Astrocyte (in vitro differentiated cells and primary cell): ENCODE data around the gene SMARCD1. TPM values are rescaled to one million over a fixed set of nuclear protein-coding genes. Genes with fewer than 3 reads are reported as not detected.

ENCODE experiments used
- DNase-seq: peaks from one replicate; pipeline ENCODE4 v3.0.0-alpha.2; 2010; ENCODE audit warnings: low read depth
- FAIRE-seq: peaks from 2 replicates; lab custom pipeline; 2011; peaks lifted over from hg19 to GRCh38; lab: Jason Lieb, UNC
- H2AFZ ChIP-seq: 2 replicates; pipeline ENCODE4 v1.6.0; 2012; ENCODE audit warnings: low read depth, low read length, inconsistent platforms
- H3K27ac ChIP-seq: 2 replicates; pipeline ENCODE4 v1.5.1; 2011; ENCODE audit warnings: low read depth, low read length, inconsistent platforms
- H3K27me3 ChIP-seq: 2 replicates; pipeline ENCODE4 v1.6.0; 2011; ENCODE audit warnings: low read length, inconsistent platforms; ENCODE audit not compliant: insufficient read depth
- H3K36me3 ChIP-seq: 2 replicates; pipeline ENCODE4 v1.5.1; 2011; ENCODE audit warnings: low read length, inconsistent platforms; ENCODE audit not compliant: insufficient read depth
- H3K4me1 ChIP-seq: 2 replicates; pipeline ENCODE4 v1.5.1; 2011; ENCODE audit warnings: low read length, inconsistent platforms; ENCODE audit not compliant: insufficient read depth
- H3K4me2 ChIP-seq: 2 replicates; pipeline ENCODE4 v1.6.0; 2012; ENCODE audit warnings: low read length, inconsistent platforms
- H3K4me3 ChIP-seq: 2 replicates; pipeline ENCODE4 v1.5.1; 2011; ENCODE audit warnings: low read depth, mild to moderate bottlenecking, low read length, inconsistent platforms; ENCODE audit not compliant: insufficient read depth
- H3K79me2 ChIP-seq: 2 replicates; pipeline ENCODE4 v1.6.0; 2012; ENCODE audit warnings: mild to moderate bottlenecking, low read length, inconsistent platforms; ENCODE audit not compliant: insufficient read depth
- H3K9ac ChIP-seq: 2 replicates; pipeline ENCODE4 v1.6.0; 2012; ENCODE audit warnings: mild to moderate bottlenecking, low read length, inconsistent platforms
- H3K9me3 ChIP-seq: 2 replicates; pipeline ENCODE4 v1.5.1; 2012; ENCODE audit warnings: low read depth, mild to moderate bottlenecking, low read length, inconsistent platforms; ENCODE audit not compliant: insufficient read depth
- H4K20me1 ChIP-seq: 2 replicates; pipeline ENCODE4 v1.6.0; 2012; ENCODE audit warnings: low read length, inconsistent platforms; ENCODE audit not compliant: insufficient read depth
- H3K27ac Mint-ChIP-seq: one replicate; pipeline ENCODE4 v1.8.0; 2021; ENCODE audit warnings: mild to moderate bottlenecking, mixed read lengths; ENCODE audit not compliant: unreplicated experiment
- H3K27me3 Mint-ChIP-seq: one replicate; pipeline ENCODE4 v1.8.0; 2021; ENCODE audit warnings: low read depth, mixed read lengths; ENCODE audit not compliant: unreplicated experiment
- H3K36me3 Mint-ChIP-seq: one replicate; pipeline ENCODE4 v1.8.0; 2021; ENCODE audit warnings: low read depth, mixed read lengths; ENCODE audit not compliant: unreplicated experiment
- H3K4me1 Mint-ChIP-seq: one replicate; pipeline ENCODE4 v1.8.0; 2021; ENCODE audit warnings: low read depth, mixed read lengths; ENCODE audit not compliant: unreplicated experiment
- H3K4me3 Mint-ChIP-seq: one replicate; pipeline ENCODE4 v1.8.0; 2021; ENCODE audit warnings: mild to moderate bottlenecking, moderate library complexity, mixed read lengths; ENCODE audit not compliant: unreplicated experiment
- H3K9me3 Mint-ChIP-seq: one replicate; pipeline ENCODE4 v1.8.0; 2021; ENCODE audit warnings: mild to moderate bottlenecking, mixed read lengths; ENCODE audit not compliant: unreplicated experiment
- EZH2 ChIP-seq: IDR thresholded peaks from 2 replicates; pipeline ENCODE4 v1.6.1; 2012; ENCODE audit warnings: mild to moderate bottlenecking, low read length, inconsistent platforms; ENCODE audit not compliant: insufficient read depth
- total RNA-seq: library from RNA; stranded (reverse); gene quantifications from 2 replicates; pipeline ENCODE4 v1.2.1, GENCODE V29; 2021
- TF ChIP-seq, protein P1 (sequence below): IDR thresholded peaks from 2 replicates; pipeline ENCODE4 v1.5.1; 2011; ENCODE audit warnings: low read depth, mild to moderate bottlenecking, inconsistent platforms, low read length, moderate library complexity; ENCODE audit not compliant: insufficient read depth

SMARCD1 gene
- total RNA-seq, 1 donor from 2014 or later: 64.4 TPM

DNA sequence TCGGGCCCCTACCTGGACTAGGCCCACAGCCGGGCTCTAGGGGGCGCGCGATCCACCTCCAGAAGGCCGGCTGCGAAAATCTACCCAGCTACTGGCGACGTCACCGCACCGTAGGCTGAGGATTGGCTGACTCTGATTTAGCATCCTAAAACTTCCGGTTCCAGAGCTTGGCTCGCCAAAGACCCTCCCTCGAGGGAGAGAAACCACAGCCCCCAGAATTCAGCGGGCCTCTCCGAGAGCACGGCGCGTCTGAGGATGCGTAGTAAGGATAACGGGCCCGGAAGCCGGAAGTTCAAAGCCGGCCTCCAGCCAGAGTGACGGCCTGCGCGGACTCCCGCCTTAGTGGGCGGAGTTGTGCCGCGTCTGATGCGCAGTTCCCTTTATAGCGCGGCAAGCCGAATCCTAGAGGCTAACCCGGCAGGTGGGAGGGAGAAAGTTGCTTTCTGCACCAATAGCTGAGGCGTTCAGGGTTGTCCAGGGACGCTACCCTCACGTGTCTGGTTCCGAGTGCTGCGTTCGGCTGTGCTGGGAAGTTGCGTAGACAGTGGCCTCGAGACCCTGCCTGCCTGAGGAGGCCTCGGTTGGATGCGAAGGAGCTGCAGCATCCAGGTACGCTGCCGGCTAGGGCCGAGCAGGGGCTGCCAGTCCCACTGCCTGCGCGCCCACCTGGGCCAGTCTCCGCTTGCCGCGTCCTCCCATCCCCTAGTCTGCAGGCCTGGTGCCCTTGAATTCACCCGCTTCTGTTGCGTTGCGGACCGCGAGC lies 26.7 kb downstream of the SMARCD1 start, which contains the start of gene COX14:
TSS of gene COX14 (plus strand) at position 544 of the 763 bp plus-strand sequence. CDS start 7,808 bp downstream, outside the sequence.
- H3K79me2 ChIP-seq: peaks cover 38% of the 10 kb centered on the region
- H3K27ac ChIP-seq: peak within 1 kb of the TSS; percentile 74
- peaks cover 10% of the 10 kb centered on the region for H4K20me1 ChIP-seq
- peak within 1 kb of the TSS; percentile 92 for H2AFZ ChIP-seq
- peak within 1 kb of the TSS; percentile 89 for H3K4me2 ChIP-seq
- Mint-ChIP-seq H3K36me3 (peaks cover 13% of the 10 kb centered on the region), H3K4me3 (peak within 1 kb of the TSS; percentile 98), H3K27me3 (no peaks in the 10 kb centered on the region), H3K27ac (peak within 1 kb of the TSS; percentile 96), H3K9me3 (no peaks in the 10 kb centered on the region), H3K4me1 (peaks cover 21% of the 10 kb centered on the region)
- no peaks in the 10 kb centered on the region for H3K9me3 ChIP-seq
- H3K4me3 ChIP-seq: peak within 1 kb of the TSS; percentile 84
- peak within 1 kb of the TSS; percentile 89 for H3K9ac ChIP-seq
- TF ChIP-seq EZH2: no peak
- TF ChIP-seq, protein P1, sequence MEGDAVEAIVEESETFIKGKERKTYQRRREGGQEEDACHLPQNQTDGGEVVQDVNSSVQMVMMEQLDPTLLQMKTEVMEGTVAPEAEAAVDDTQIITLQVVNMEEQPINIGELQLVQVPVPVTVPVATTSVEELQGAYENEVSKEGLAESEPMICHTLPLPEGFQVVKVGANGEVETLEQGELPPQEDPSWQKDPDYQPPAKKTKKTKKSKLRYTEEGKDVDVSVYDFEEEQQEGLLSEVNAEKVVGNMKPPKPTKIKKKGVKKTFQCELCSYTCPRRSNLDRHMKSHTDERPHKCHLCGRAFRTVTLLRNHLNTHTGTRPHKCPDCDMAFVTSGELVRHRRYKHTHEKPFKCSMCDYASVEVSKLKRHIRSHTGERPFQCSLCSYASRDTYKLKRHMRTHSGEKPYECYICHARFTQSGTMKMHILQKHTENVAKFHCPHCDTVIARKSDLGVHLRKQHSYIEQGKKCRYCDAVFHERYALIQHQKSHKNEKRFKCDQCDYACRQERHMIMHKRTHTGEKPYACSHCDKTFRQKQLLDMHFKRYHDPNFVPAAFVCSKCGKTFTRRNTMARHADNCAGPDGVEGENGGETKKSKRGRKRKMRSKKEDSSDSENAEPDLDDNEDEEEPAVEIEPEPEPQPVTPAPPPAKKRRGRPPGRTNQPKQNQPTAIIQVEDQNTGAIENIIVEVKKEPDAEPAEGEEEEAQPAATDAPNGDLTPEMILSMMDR: peak; percentile 87
- FAIRE-seq (peak; percentile 65), DNase-seq (peak; percentile 98)
- H3K27me3 ChIP-seq: no peaks in the 10 kb centered on the region
- no peaks in the 10 kb centered on the region for H3K36me3 ChIP-seq
- peaks cover 10% of the 10 kb centered on the region for H3K4me1 ChIP-seq

GRCh38 chr12:50112456-50113218 lies 27.5 kb downstream of the SMARCD1 start:
- peak overlapping the region; percentile 74 for H3K27ac ChIP-seq
- H3K4me3 ChIP-seq: peak overlapping the region; percentile 84
- H3K4me1 Mint-ChIP-seq: peaks cover 21% of the 10 kb centered on the region
- H3K36me3 Mint-ChIP-seq: peaks cover 13% of the 10 kb centered on the region
- H3K9me3 ChIP-seq: no peaks in the 10 kb centered on the region
- no peaks in the 10 kb centered on the region for H3K27me3 Mint-ChIP-seq
- FAIRE-seq (no peak), DNase-seq (no peak)
- H3K4me3 Mint-ChIP-seq: peak overlapping the region; percentile 98
- no peaks in the 10 kb centered on the region for H3K36me3 ChIP-seq
- peak overlapping the region; percentile 91 for H2AFZ ChIP-seq
- H3K27ac Mint-ChIP-seq: peak overlapping the region; percentile 96
- peaks cover 43% of the 10 kb centered on the region for H3K79me2 ChIP-seq
- H3K27me3 ChIP-seq: no peaks in the 10 kb centered on the region
- H3K4me2 ChIP-seq: peak overlapping the region; percentile 89
- TF ChIP-seq, protein P1: no peak
- no peak for TF ChIP-seq EZH2
- H3K9ac ChIP-seq: peak overlapping the region; percentile 89
- H3K4me1 ChIP-seq: peaks cover 10% of the 10 kb centered on the region
- peaks cover 10% of the 10 kb centered on the region for H4K20me1 ChIP-seq
- H3K9me3 Mint-ChIP-seq: no peaks in the 10 kb centered on the region
